GM18517 (cell line): ENCODE measurements around the gene NDUFA11.
"Not testable (repeated sequence)": the region's sequence is repeated elsewhere in the genome, so short reads cannot be mapped to it uniquely, and the experiment has no call there.

Source experiments
- ATAC-seq: cut with Tn5 transposase; IDR thresholded peaks from one replicate; pipeline ENCODE4 v1.9.1; 2021; ENCODE audit warnings: mild to moderate bottlenecking, moderate library complexity; ENCODE audit not compliant: unreplicated experiment

Gene NDUFA11

GRCh38 chr19:5863030-5863665, 40.4 kb downstream of the NDUFA11 start:
- no peak for ATAC-seq

DNA sequence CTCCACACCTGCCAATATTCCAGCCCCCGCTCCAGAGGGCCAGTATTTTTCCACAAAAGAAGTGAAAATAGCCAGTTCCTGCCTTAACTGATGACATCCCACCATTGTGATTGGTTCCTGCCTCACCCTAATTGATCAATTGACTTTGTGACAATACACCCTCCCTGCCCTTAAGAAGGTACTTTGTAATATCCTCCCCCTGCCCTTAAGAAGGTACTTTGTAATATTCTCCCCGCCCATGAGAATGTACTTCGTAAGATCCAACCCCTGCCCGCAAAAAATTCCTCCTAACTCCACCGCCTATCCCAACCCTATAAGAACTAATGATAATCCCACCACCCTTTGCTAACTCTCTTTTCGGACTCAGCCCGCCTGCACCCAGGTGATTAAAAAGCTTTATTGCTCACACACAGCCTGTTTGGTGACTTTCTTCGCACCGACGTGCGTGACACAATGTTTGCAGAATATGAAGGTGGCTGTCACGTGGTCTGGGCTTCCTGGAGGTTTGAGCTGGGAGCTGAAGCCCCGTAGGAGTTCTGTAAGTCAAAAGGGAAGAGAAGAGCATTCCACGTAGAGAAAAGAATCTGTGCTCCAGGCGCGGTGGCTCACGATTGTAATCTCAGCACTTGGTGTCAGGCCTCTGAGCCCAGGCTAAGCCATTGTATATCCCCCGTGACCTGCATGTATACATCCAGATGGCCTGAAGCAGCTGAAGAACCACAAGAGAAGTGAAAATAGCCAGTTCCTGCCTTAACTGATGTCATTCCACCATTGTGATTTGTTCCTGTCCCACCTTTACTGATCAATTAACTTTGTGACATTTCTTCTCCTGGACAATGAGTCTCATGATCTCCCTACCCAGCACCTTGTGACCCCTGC, 46.1 kb downstream of the NDUFA11 start:
- no peak for ATAC-seq

DNA sequence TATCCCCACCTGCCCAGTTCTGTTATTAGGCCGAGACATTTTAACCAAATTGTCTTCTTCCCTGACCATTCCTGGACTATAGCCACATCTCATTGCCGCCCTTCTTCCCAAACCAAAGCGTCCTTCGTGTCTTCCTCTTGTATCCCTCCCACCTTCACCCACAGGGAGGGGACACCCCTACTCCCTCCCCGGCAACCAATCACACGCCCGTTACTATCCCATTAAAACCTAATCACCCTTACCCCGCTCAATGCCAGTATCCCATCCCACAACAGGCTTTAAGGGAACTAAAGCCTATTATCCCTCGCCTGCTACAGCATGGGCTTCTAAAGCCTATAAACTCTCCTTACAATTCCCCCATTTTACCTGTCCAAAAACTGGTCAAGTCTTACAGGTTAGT, 48.4 kb downstream of the NDUFA11 start:
- not testable (repeated sequence) for ATAC-seq

DNA sequence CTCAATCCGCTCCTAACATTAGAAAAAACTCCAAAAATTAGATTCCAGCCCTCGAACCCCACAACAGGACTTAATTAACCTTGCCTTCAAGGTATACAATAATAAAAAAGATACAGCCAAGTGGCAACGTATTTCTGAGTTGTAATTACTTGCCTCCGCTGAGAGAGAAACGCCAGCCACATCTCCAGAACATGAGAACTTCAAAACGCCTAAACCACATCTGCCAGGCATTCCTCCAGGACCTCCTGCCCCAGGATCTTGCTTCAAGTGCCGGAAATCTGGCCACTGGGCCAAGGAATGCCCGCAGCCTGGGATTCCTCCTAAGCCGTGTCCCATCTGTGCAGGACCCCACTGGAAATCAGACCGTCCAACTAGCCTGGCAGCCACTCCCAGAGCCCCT, 49.5 kb downstream of the NDUFA11 start:
- ATAC-seq, result not testable (repeated sequence)

DNA sequence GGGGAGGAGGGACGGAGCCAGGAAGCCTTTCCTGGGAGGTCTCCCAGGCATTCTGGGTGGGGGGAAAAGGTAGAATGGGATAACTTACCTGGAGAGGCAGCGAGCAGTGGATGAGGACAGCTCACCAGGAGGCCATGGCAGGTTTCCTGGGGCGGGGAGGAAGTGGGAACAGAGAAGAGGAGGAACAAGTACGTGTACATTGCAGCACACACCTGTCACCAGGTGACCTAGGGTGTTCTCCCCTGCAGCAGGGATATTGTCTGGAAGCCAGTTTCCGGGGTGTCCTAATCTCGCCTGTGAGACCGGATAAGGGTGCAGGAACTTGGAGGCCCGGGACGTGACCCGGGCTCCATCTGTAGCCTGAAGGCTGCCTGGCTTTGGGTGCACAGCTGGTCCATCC, 52.3 kb downstream of the NDUFA11 start, which contains the start of gene FUT3:
TSS of gene FUT3 (minus strand) at position 148 of the 400 bp plus-strand sequence.
- no peak for ATAC-seq

DNA sequence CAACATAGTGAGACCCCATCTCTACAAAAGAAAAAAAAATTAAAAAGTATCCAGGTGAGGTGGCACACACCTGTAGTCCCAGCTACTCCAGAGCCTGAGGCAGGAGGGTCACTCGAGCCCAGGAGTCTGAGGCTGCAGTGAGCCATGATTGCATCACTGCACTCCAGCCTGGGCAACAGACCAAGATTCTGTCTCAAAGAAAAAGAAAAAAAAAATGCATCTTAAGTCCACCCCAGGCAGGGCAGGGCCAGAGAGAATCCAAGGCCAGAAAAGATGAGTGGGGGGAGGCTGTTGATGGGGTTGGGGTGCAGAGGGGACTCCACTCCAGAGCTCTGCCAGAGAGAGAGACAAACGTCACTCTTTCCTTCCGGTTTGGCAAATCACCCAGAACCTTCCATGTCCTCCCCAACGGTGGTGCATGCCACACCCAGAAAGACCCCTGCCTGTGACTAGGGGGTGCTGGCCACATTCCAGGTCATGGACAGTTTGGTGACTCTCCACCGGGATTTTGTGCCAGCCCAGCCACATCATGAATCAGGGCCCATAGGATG, 52.8 kb downstream of the NDUFA11 start:
- ATAC-seq, result no peak

DNA sequence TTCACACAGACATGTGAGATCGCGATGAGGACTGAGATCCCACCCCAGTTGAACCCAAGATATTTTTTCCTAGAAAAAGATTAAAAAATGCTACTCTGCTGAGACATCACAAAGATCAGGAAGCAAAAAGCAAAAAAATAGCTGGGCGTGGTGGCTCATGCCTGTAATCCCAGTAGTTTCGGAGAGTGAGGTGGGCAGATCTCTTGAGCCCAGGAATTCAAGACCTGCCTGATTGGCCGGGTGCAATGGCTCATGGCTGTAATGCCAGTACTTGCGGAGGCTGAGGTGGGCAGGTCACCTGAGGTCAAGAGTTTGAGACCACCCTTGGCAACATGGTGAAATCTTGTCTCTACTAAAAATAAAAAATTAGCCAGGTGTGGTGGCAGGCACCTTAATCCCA, 53.4 kb downstream of the NDUFA11 start:
- no peak for ATAC-seq

GRCh38 chr19:5848621-5849020, 55.0 kb downstream of the NDUFA11 start:
- ATAC-seq, result not testable (repeated sequence)

- not testable (repeated sequence) for ATAC-seq
Observed at GRCh38 chr19:5847846-5848245, 55.7 kb downstream of the NDUFA11 start.
